Tibial nerve (tissue), 4 donors: ENCODE results near the gene DNAJC22. TPM values are rescaled to one million over a fixed set of nuclear protein-coding genes. Genes with fewer than 3 reads are reported as not detected.
"Not testable (repeated sequence)": the region's sequence is repeated elsewhere in the genome, so short reads cannot be mapped to it uniquely, and the experiment has no call there.

Experiments used
- DNase-seq, 2 donors: peaks; one replicate each; pipeline ENCODE4 v3.0.0-alpha.2; 2019; ENCODE audit warnings: low spot score in 2 of 2
- H3K27ac ChIP-seq, 4 donors: fragments of 200-600 bp; sonication (generic) in 3 of 4; one replicate each; pipeline ENCODE4 v1.5.1; 2017 to 2019; ENCODE audit warnings: mild to moderate bottlenecking in 1 of 4
- H3K27me3 ChIP-seq, 2 donors: fragments of 200-600 bp; sonication (generic) in 1 of 2; one replicate each; pipeline versions ENCODE4 v1.5.1 to v1.6.0; 2017 to 2019
- H3K36me3 ChIP-seq, 3 donors: fragments of 200-600 bp; sonication (generic); one replicate each; pipeline ENCODE4 v1.5.1; 2018 to 2019
- H3K4me1 ChIP-seq, 4 donors: fragments of 200-600 bp; sonication (generic) in 3 of 4; one replicate each; pipeline ENCODE4 v1.5.1; 2017 to 2019
- H3K4me3 ChIP-seq, 4 donors: fragments of 200-600 bp; sonication (generic) in 3 of 4; one replicate each; pipeline ENCODE4 v1.5.1; 2017 to 2019; ENCODE audit warnings: mild to moderate bottlenecking in 1 of 4, moderate library complexity in 1 of 4
- H3K9me3 ChIP-seq, 4 donors: fragments of 200-600 bp; sonication (generic) in 3 of 4; one replicate each; pipeline ENCODE4 v1.5.1; 2017 to 2019
- CTCF ChIP-seq, 5 experiments: fragments of 200-600 bp in 3 of 5; fragments of 450-650 bp in 2 of 5; sonication (generic) in 3 of 5; IDR thresholded peaks; one replicate each; pipeline ENCODE4 v1.5.1; 2016 to 2019; ENCODE audit warnings: antibody characterized with exemption in 5 of 5, mild to moderate bottlenecking in 3 of 5, moderate library complexity in 2 of 5
- EP300 ChIP-seq, 2 donors: sonication (generic); formaldehyde crosslinking; IDR thresholded peaks; one replicate each; pipeline ENCODE4 v1.6.1; 2017; ENCODE audit warnings: antibody characterized with exemption in 2 of 2, mild to moderate bottlenecking in 1 of 2
- POLR2A ChIP-seq, 2 donors: fragments of 450-650 bp; IDR thresholded peaks; one replicate each; pipeline ENCODE4 v1.6.1; 2017; ENCODE audit warnings: antibody characterized with exemption in 2 of 2, mild to moderate bottlenecking in 2 of 2, moderate library complexity in 2 of 2
- WGBS, 2 donors: methylation state at CpG; one replicate each; pipeline ENCODE4 v1.1.5; 2018; 5-methylcytosine and 5-hydroxymethylcytosine counted together
- total RNA-seq, 4 donors: library from RNA; depleted of rRNA; stranded (reverse); fragments of >200 nt; gene quantifications; one replicate each; pipeline ENCODE4 v1.1.0, GENCODE V29; 2016

Gene DNAJC22
- total RNA-seq, 4 donors from 2014 or later = not detected

DNA sequence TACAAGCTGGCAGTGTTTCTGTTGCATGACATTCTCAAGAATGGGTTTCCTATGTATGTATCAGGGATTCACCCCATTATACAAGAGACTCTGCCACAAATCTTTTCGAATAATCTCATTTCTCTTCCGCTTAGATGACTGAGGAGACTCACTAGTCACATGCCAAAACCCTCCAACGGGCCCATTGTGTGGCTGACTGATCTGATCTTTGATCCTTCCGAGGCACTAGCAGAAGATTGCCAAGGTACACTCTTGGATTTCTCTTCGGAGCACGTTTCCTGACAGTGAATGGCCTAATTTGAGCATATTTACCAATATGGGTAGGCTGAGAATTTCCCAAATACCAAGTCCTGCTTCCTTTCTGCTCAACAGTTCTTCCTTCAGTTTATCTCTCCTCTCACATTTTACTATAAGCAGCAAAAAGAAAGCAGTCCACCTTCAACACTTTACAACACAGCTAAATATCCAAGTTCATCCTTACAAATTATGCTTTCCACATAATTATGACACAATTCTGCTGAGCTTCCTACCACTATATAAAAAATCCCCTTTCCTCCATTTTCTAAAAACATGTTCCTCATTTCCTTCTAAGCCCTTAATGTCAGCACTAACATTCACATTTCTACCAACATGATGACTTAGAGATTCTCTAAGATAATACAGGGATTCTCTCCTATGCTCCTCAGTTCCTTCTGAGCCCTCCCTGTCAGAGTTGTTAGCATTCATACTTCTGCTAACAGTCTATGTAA is 40.8 kb upstream of the DNAJC22 start:
- no peaks in the 10 kb centered on the region for H3K36me3 ChIP-seq
- peaks cover 0 to 25% of the 10 kb centered on the region in 2 donors for H3K27me3 ChIP-seq
- 78 to 79% methylated on average over 6 of the region's 6 CpGs for WGBS, 2 donors
- H3K27ac ChIP-seq = no peak overlapping the region
- TF ChIP-seq CTCF (IDR thresholded peaks at IDR 0.05) (no peak), POLR2A (IDR thresholded peaks at IDR 0.05) (no peak), EP300 (IDR thresholded peaks at IDR 0.05) (no peak)
- no peaks in the 10 kb centered on the region for H3K4me1 ChIP-seq
- DNase-seq = no peak
- H3K4me3 ChIP-seq = no peak overlapping the region
- H3K9me3 ChIP-seq = no peaks in the 10 kb centered on the region

- WGBS, 2 donors = 82 to 88% methylated on average over 7 of the region's 7 CpGs
- Histone ChIP-seq H3K4me1 (no peaks in the 10 kb centered on the region), H3K27ac (no peak overlapping the region), H3K27me3 (peaks cover 0 to 17% of the 10 kb centered on the region in 2 donors), H3K9me3 (no peaks in the 10 kb centered on the region), H3K4me3 (no peak overlapping the region), H3K36me3 (no peaks in the 10 kb centered on the region)
- no peak for DNase-seq
- TF ChIP-seq EP300 (IDR thresholded peaks at IDR 0.05) (no peak), POLR2A (IDR thresholded peaks at IDR 0.05) (no peak), CTCF (IDR thresholded peaks at IDR 0.05) (no peak)
Measured at GRCh38 chr12:49309386-49309785, 37.3 kb upstream of the DNAJC22 start.

- not testable (repeated sequence) for H3K36me3 ChIP-seq, DNase-seq, H3K27ac ChIP-seq, H3K4me3 ChIP-seq, H3K4me1 ChIP-seq, H3K9me3 ChIP-seq
- H3K27me3 ChIP-seq = peaks cover 0 to 17% of the 10 kb centered on the region in 2 donors
- WGBS, 2 donors = 73 to 83% methylated on average over 2 to 3 of the region's 3 CpGs
Measured at GRCh38 chr12:49310451-49311000, 36.2 kb upstream of the DNAJC22 start.

- no peaks in the 10 kb centered on the region for H3K36me3 ChIP-seq
Measured at GRCh38 chr12:49314811-49315210, 31.9 kb upstream of the DNAJC22 start.

GRCh38 chr12:49317118-49317517 is 29.6 kb upstream of the DNAJC22 start:
- not testable (repeated sequence) for H3K36me3 ChIP-seq, DNase-seq, H3K4me3 ChIP-seq, H3K4me1 ChIP-seq, H3K27ac ChIP-seq, H3K27me3 ChIP-seq, H3K9me3 ChIP-seq
- 96% methylated on average over 10 of the region's 10 CpGs for WGBS, 2 donors

More at GRCh38 chr12:49314811-49315210, 31.9 kb upstream of the DNAJC22 start:
- H3K4me1 ChIP-seq = no peaks in the 10 kb centered on the region
- WGBS, 2 donors = 57 to 83% methylated on average over 1 of the region's 1 CpG
- H3K27ac ChIP-seq = no peak overlapping the region
- TF ChIP-seq CTCF (IDR thresholded peaks at IDR 0.05) (no peak), POLR2A (IDR thresholded peaks at IDR 0.05) (no peak), EP300 (IDR thresholded peaks at IDR 0.05) (no peak)
- DNase-seq = no peak
- no peak overlapping the region for H3K4me3 ChIP-seq
- H3K27me3 ChIP-seq = peaks cover 0 to 4% of the 10 kb centered on the region in 2 donors
- no peaks in the 10 kb centered on the region for H3K9me3 ChIP-seq

DNA sequence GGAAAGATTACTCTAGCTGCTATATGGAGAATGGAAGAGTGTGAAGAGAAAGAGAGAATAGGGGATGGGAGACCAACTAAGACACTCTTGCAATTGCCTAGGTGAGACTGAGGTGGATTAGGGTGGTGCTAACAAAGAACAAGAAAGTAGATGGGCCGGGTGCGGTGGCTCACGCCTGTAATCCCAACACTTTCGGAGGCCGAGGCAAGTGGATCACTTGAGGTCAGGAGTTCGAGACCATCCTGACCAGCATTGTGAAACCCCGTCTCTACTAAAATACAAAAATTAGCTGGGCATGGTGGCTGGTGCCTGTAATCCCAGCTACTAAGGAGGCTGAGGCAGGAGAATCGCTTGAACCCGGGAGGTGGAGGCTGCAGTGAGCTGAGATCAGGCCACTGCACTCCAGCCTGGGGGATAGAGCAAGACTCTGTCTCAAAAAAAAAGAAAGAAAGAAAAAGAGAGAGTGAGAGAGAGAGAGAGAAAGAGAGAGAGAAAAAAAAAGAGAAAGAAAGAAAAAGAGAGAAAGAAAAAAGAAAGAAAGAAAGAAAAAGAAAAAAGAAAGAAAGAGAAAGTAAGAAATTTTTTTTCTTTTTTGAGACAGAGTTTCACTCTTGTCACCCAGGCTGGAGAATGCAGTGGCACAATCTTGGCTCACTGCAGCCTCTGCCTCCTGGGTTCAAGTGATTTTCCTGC is 26.1 kb upstream of the DNAJC22 start:
- not testable (repeated sequence) for H3K27me3 ChIP-seq, H3K4me3 ChIP-seq, H3K36me3 ChIP-seq, DNase-seq, H3K27ac ChIP-seq, H3K9me3 ChIP-seq
- WGBS, 2 donors = 91 to 93% methylated on average over 9 of the region's 9 CpGs
- peaks cover 0 to 16% (median 4%) of the 10 kb centered on the region in 4 donors for H3K4me1 ChIP-seq
